ENCODE measurements around the gene ZDHHC14.

The ZDHHC14 gene

GRCh38 chr6:157604816-157605215, 223.8 kb downstream of the ZDHHC14 start:
- TF ChIP-seq CTCF (IDR thresholded peaks at IDR 0.05; ENCODE audit: control insufficient read depth, extremely low read depth, insufficient read depth) = no peak
- H3K4me3 ChIP-seq (ENCODE audit: low read depth, low read length) = no peak overlapping the region
- no peak for DNase-seq (ENCODE audit: low read depth)

GRCh38 chr6:157605484-157605883, 224.5 kb downstream of the ZDHHC14 start:
- no peak for DNase-seq (ENCODE audit: low read depth)
- no peak for TF ChIP-seq CTCF (IDR thresholded peaks at IDR 0.05; ENCODE audit: control insufficient read depth, extremely low read depth, insufficient read depth)
- H3K4me3 ChIP-seq (ENCODE audit: low read depth, low read length) = no peak overlapping the region

GRCh38 chr6:157606516-157606915, 225.5 kb downstream of the ZDHHC14 start:
- no peak for TF ChIP-seq CTCF (IDR thresholded peaks at IDR 0.05; ENCODE audit: control insufficient read depth, extremely low read depth, insufficient read depth)
- H3K4me3 ChIP-seq (ENCODE audit: low read depth, low read length) = no peak overlapping the region
- DNase-seq (ENCODE audit: low read depth) = no peak

- no peak for TF ChIP-seq CTCF (IDR thresholded peaks at IDR 0.05; ENCODE audit: control insufficient read depth, extremely low read depth, insufficient read depth)
- no peak for DNase-seq (ENCODE audit: low read depth)
- H3K4me3 ChIP-seq (ENCODE audit: low read depth, low read length) = no peak overlapping the region
Observed at GRCh38 chr6:157607317-157608109, 226.5 kb downstream of the ZDHHC14 start.

- no peak for TF ChIP-seq CTCF (IDR thresholded peaks at IDR 0.05; ENCODE audit: control insufficient read depth, extremely low read depth, insufficient read depth)
- H3K4me3 ChIP-seq (ENCODE audit: low read depth, low read length) = no peak overlapping the region
- DNase-seq (ENCODE audit: low read depth) = no peak
Observed at GRCh38 chr6:157608221-157609075, 227.5 kb downstream of the ZDHHC14 start.

GRCh38 chr6:157609117-157609516, 228.1 kb downstream of the ZDHHC14 start:
- TF ChIP-seq CTCF (IDR thresholded peaks at IDR 0.05; ENCODE audit: control insufficient read depth, extremely low read depth, insufficient read depth) = no peak
- DNase-seq (ENCODE audit: low read depth) = no peak
- H3K4me3 ChIP-seq (ENCODE audit: low read depth, low read length) = no peak overlapping the region
